Trophoblast cell (in vitro differentiated cells and primary cell): ENCODE measurements around the gene CORO2B.

Experiments
- DNase-seq, 2 donors: peaks; one replicate each; pipeline ENCODE4 v3.0.0-alpha.2; 2016
- H2AFZ ChIP-seq: 2 replicates; pipeline ENCODE4 v1.6.1; 2013; ENCODE audit warnings: low read length, moderate library complexity, mild to moderate bottlenecking; ENCODE audit not compliant: insufficient read depth, poor library complexity
- H2AK5ac ChIP-seq: 2 replicates; pipeline ENCODE4 v1.6.1; 2013; ENCODE audit warnings: mild to moderate bottlenecking, low read length
- H2BK120ac ChIP-seq: 2 replicates; pipeline ENCODE4 v1.6.1; 2013; ENCODE audit warnings: low read length, mild to moderate bottlenecking, moderate library complexity; ENCODE audit not compliant: insufficient read depth, poor library complexity
- H2BK12ac ChIP-seq: 2 replicates; pipeline ENCODE4 v1.6.1; 2013; ENCODE audit warnings: mild to moderate bottlenecking, low read length, moderate library complexity
- H2BK5ac ChIP-seq: 2 replicates; pipeline ENCODE4 v1.6.1; 2013; ENCODE audit warnings: low read length, low read depth, moderate library complexity, mild to moderate bottlenecking; ENCODE audit not compliant: poor library complexity
- H3K14ac ChIP-seq: 2 replicates; pipeline ENCODE4 v1.6.1; 2013; ENCODE audit warnings: mild to moderate bottlenecking, low read length
- H3K18ac ChIP-seq: 2 replicates; pipeline ENCODE4 v1.6.1; 2013; ENCODE audit warnings: mild to moderate bottlenecking, low read length
- H3K23ac ChIP-seq: 2 replicates; pipeline ENCODE4 v1.6.1; 2013; ENCODE audit warnings: low read length
- H3K27ac ChIP-seq: 2 replicates; pipeline ENCODE4 v1.5.1; 2013; ENCODE audit warnings: low read depth, mild to moderate bottlenecking, inconsistent platforms, low read length, moderate library complexity
- H3K27me3 ChIP-seq: 2 replicates; pipeline ENCODE4 v1.6.1; 2013; ENCODE audit warnings: inconsistent platforms, mild to moderate bottlenecking, low read length, moderate library complexity; ENCODE audit not compliant: insufficient read depth
- H3K36me3 ChIP-seq, 2 experiments: 1 replicate in 1 of 2; 2 replicates in 1 of 2; pipeline ENCODE4 v1.6.1; 2013; ENCODE audit warnings: low read length in 2 of 2, mild to moderate bottlenecking in 2 of 2, moderate library complexity in 1 of 2; ENCODE audit not compliant: insufficient read depth in 2 of 2, control insufficient read depth in 1 of 2
- H3K4ac ChIP-seq: 2 replicates; pipeline ENCODE4 v1.6.1; 2013; ENCODE audit warnings: low read depth, mild to moderate bottlenecking, low read length, moderate library complexity
- H3K4me1 ChIP-seq, 2 experiments: 1 replicate in 1 of 2; 2 replicates in 1 of 2; pipeline ENCODE4 v1.6.1; 2013; ENCODE audit warnings: low read length in 2 of 2, mild to moderate bottlenecking in 2 of 2, moderate library complexity in 1 of 2; ENCODE audit not compliant: insufficient read depth in 2 of 2, control insufficient read depth in 1 of 2
- H3K4me2 ChIP-seq: 2 replicates; pipeline ENCODE4 v1.6.1; 2013; ENCODE audit warnings: inconsistent platforms, mild to moderate bottlenecking, low read length, moderate library complexity
- H3K4me3 ChIP-seq: 2 replicates; pipeline ENCODE4 v1.5.1; 2013; ENCODE audit warnings: mild to moderate bottlenecking, low read depth, low read length, inconsistent platforms
- H3K79me1 ChIP-seq: one replicate; pipeline ENCODE4 v1.6.1; 2013; ENCODE audit warnings: low read length
- H3K79me2 ChIP-seq: 2 replicates; pipeline ENCODE4 v1.6.1; 2013; ENCODE audit warnings: low read length, mild to moderate bottlenecking; ENCODE audit not compliant: control insufficient read depth, insufficient read depth, poor library complexity
- H3K9ac ChIP-seq: 2 replicates; pipeline ENCODE4 v1.6.1; 2013; ENCODE audit warnings: mild to moderate bottlenecking, low read length
- H3K9me3 ChIP-seq: 2 replicates; pipeline ENCODE4 v1.6.1; 2013; ENCODE audit warnings: low read depth, mild to moderate bottlenecking, control low read depth, inconsistent platforms, low read length; ENCODE audit not compliant: insufficient read depth
- H4K12ac ChIP-seq: 2 replicates; pipeline ENCODE4 v1.6.1; 2013; ENCODE audit warnings: low read depth, mild to moderate bottlenecking, low read length, moderate library complexity
- H4K8ac ChIP-seq: 2 replicates; pipeline ENCODE4 v1.6.1; 2013; ENCODE audit warnings: low read depth, mild to moderate bottlenecking, low read length, moderate library complexity
- H4K91ac ChIP-seq: one replicate; pipeline ENCODE4 v1.6.1; 2013; ENCODE audit warnings: low read depth, mild to moderate bottlenecking, low read length, moderate library complexity
- WGBS: extraction: QIAGEN DNeasy Blood & Tissue Kit; methylation state at CpG from one replicate; pipeline ENCODE4 v1.1.7; 2013; ENCODE audit warnings: missing lambda C conversion rate; ENCODE audit not compliant: insufficient read length, insufficient coverage; ENCODE audit errors: extremely low coverage; 5-methylcytosine and 5-hydroxymethylcytosine counted together

CORO2B gene

GRCh38 chr15:68709876-68710275 lies 131.1 kb downstream of the CORO2B start:
- Histone ChIP-seq H3K14ac (no peak overlapping the region), H2BK12ac (no peak overlapping the region), H3K36me3 (no peaks in the 10 kb centered on the region), H2BK5ac (no peak overlapping the region), H3K9me3 (no peaks in the 10 kb centered on the region), H2AK5ac (no peak overlapping the region), H3K79me2 (no peaks in the 10 kb centered on the region), H3K9ac (no peak overlapping the region), H3K79me1 (no peaks in the 10 kb centered on the region), H4K8ac (no peak overlapping the region), H3K27ac (no peak overlapping the region), H2BK120ac (no peak overlapping the region), H3K23ac (no peak overlapping the region), H4K12ac (no peak overlapping the region), H3K18ac (no peak overlapping the region), H4K91ac (no peak overlapping the region), H3K4me3 (no peak overlapping the region), H3K4me1 (no peaks in the 10 kb centered on the region), H3K27me3 (no peaks in the 10 kb centered on the region), H2AFZ (no peak overlapping the region), H3K4me2 (no peak overlapping the region), H3K4ac (no peak overlapping the region)
- WGBS = no CpG with 5 or more reads among the region's 1 CpG
- DNase-seq = no peak

- Histone ChIP-seq H4K8ac (no peak overlapping the region), H3K36me3 (no peaks in the 10 kb centered on the region), H3K9me3 (no peaks in the 10 kb centered on the region), H3K9ac (no peak overlapping the region), H2BK5ac (no peak overlapping the region), H3K14ac (no peak overlapping the region), H3K23ac (no peak overlapping the region), H4K91ac (no peak overlapping the region), H3K4me2 (no peak overlapping the region), H3K27ac (no peak overlapping the region), H3K27me3 (no peaks in the 10 kb centered on the region), H3K79me2 (no peaks in the 10 kb centered on the region), H3K4me1 (no peaks in the 10 kb centered on the region), H3K4ac (no peak overlapping the region), H3K79me1 (no peaks in the 10 kb centered on the region), H2BK12ac (no peak overlapping the region), H2BK120ac (no peak overlapping the region), H3K4me3 (no peak overlapping the region), H2AK5ac (no peak overlapping the region), H4K12ac (no peak overlapping the region), H2AFZ (no peak overlapping the region), H3K18ac (no peak overlapping the region)
- no CpG with 5 or more reads among the region's 16 CpGs for WGBS
- DNase-seq = no peak
Measured at GRCh38 chr15:68710536-68710935, 131.7 kb downstream of the CORO2B start.

DNA sequence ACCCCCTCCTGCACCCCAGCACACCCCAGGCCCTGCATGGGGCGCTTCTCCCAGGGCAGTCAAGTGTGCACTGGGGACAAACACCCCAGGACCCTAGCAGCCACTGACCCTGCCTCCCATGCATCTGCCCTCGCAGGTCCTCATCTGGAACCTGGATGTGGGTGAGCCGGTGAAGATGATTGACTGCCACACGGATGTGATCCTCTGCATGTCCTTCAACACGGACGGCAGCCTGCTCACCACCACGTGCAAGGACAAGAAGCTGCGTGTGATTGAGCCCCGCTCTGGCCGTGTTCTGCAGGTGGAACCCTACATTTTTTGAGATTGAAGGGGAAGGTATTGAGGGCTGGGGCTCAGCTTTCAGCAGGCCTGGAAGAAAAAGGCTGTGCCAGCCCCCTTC lies 132.6 kb downstream of the CORO2B start:
- no peak overlapping the region for H3K23ac ChIP-seq
- H4K91ac ChIP-seq = no peak overlapping the region
- H3K18ac ChIP-seq = no peak overlapping the region
- no peak overlapping the region for H2BK120ac ChIP-seq
- no peaks in the 10 kb centered on the region for H3K27me3 ChIP-seq
- no CpG with 5 or more reads among the region's 10 CpGs for WGBS
- no peak overlapping the region for H4K12ac ChIP-seq
- H2AFZ ChIP-seq = no peak overlapping the region
- no peak overlapping the region for H2BK12ac ChIP-seq
- H3K79me1 ChIP-seq = no peaks in the 10 kb centered on the region
- H3K9me3 ChIP-seq = no peaks in the 10 kb centered on the region
- H3K27ac ChIP-seq = no peak overlapping the region
- no peak overlapping the region for H2BK5ac ChIP-seq
- H3K14ac ChIP-seq = no peak overlapping the region
- no peak overlapping the region for H3K4ac ChIP-seq
- no peaks in the 10 kb centered on the region for H3K36me3 ChIP-seq
- H3K4me3 ChIP-seq = no peak overlapping the region
- H2AK5ac ChIP-seq = no peak overlapping the region
- no peak overlapping the region for H4K8ac ChIP-seq
- H3K4me2 ChIP-seq = no peak overlapping the region
- H3K9ac ChIP-seq = no peak overlapping the region
- no peak for DNase-seq
- no peaks in the 10 kb centered on the region for H3K4me1 ChIP-seq
- H3K79me2 ChIP-seq = no peaks in the 10 kb centered on the region

DNA sequence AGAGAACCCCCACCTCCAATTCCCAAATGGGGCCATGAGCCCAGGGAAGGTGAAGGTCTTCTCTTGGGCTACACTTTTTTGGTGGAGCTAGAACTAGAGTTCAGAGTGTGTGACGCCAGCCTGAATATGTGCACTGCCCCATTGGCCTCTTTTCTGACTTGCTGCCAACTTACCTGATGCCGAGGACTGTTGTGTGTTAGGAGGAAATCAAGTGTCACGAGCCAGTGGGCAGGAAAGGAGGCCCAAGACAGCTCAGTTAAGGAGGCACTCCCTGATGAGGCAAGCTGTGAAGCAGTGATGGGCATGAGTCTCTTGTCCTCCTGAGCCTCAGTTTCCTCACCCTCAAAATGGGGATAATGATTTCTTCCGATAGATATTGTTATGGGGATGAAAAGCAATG lies 134.1 kb downstream of the CORO2B start:
- no peaks in the 10 kb centered on the region for H3K79me1 ChIP-seq
- no peak overlapping the region for H3K27ac ChIP-seq
- H2AK5ac ChIP-seq = no peak overlapping the region
- H3K4me1 ChIP-seq = no peaks in the 10 kb centered on the region
- H3K4ac ChIP-seq = no peak overlapping the region
- H2BK5ac ChIP-seq = no peak overlapping the region
- no peak overlapping the region for H4K91ac ChIP-seq
- H4K12ac ChIP-seq = no peak overlapping the region
- H2BK120ac ChIP-seq = no peak overlapping the region
- DNase-seq = no peak
- no peak overlapping the region for H3K14ac ChIP-seq
- no peak overlapping the region for H3K4me3 ChIP-seq
- no peaks in the 10 kb centered on the region for H3K79me2 ChIP-seq
- H3K18ac ChIP-seq = no peak overlapping the region
- WGBS = no CpG with 5 or more reads among the region's 4 CpGs
- no peaks in the 10 kb centered on the region for H3K9me3 ChIP-seq
- no peak overlapping the region for H2BK12ac ChIP-seq
- H3K4me2 ChIP-seq = no peak overlapping the region
- H3K23ac ChIP-seq = no peak overlapping the region
- H3K9ac ChIP-seq = no peak overlapping the region
- no peak overlapping the region for H4K8ac ChIP-seq
- no peaks in the 10 kb centered on the region for H3K27me3 ChIP-seq
- H2AFZ ChIP-seq = no peak overlapping the region
- no peaks in the 10 kb centered on the region for H3K36me3 ChIP-seq
